Large intestine (tissue), 3 donors: Measurements from ENCODE around the gene TMC6. TPM values are rescaled to one million over a fixed set of nuclear protein-coding genes. Genes with fewer than 3 reads are reported as not detected.
"Not testable (repeated sequence)": the region's sequence is repeated elsewhere in the genome, so short reads cannot be mapped to it uniquely, and the experiment has no call there.

Experiments
- DNase-seq, 2 donors: peaks; one replicate each; pipeline versions ENCODE4 v3.0.0 to v3.0.0-alpha.2; 2013
- H3K27ac ChIP-seq: one replicate; pipeline ENCODE4 v1.5.1; 2013; ENCODE audit warnings: low read length
- H3K27me3 ChIP-seq: 2 replicates; pipeline ENCODE4 v1.6.1; 2013; ENCODE audit warnings: low read length; ENCODE audit not compliant: control insufficient read depth, insufficient read depth
- H3K36me3 ChIP-seq: 2 replicates; pipeline ENCODE4 v1.6.1; 2013; ENCODE audit warnings: low read length; ENCODE audit not compliant: control insufficient read depth, insufficient read depth
- H3K4me1 ChIP-seq: one replicate; pipeline ENCODE4 v1.6.1; 2013; ENCODE audit warnings: low read length; ENCODE audit not compliant: control insufficient read depth, insufficient read depth
- H3K4me3 ChIP-seq: one replicate; pipeline ENCODE4 v1.5.1; 2013; ENCODE audit warnings: low read length
- H3K9me3 ChIP-seq: one replicate; pipeline ENCODE4 v1.6.1; 2013; ENCODE audit warnings: mild to moderate bottlenecking, low read depth, low read length, moderate library complexity; ENCODE audit not compliant: control insufficient read depth
- WGBS: methylation state at CpG from one replicate; pipeline ENCODE4 v1.1.5; 2013; ENCODE audit warnings: low lambda C conversion rate; ENCODE audit not compliant: insufficient coverage; 5-methylcytosine and 5-hydroxymethylcytosine counted together
- polyA plus RNA-seq: library from polyadenylated mRNA; unstranded; fragments of 120-200 nt; gene quantifications from one replicate; pipeline ENCODE4 v1.2.1, GENCODE V29; 2013

The TMC6 gene
- polyA plus RNA-seq, 1 donor: 69.9 TPM

- not testable (repeated sequence) for H3K27me3 ChIP-seq, H3K4me3 ChIP-seq, H3K9me3 ChIP-seq, DNase-seq
- H3K27ac ChIP-seq: peak overlapping the region; percentile 65
- peaks cover 70% of the 10 kb centered on the region for H3K4me1 ChIP-seq
- peaks cover 52% of the 10 kb centered on the region for H3K36me3 ChIP-seq
- no CpG with 5 or more reads among the region's 19 CpGs for WGBS
Observed at GRCh38 chr17:78171591-78172248, 43.2 kb upstream of the TMC6 start.

- Histone ChIP-seq H3K4me1 (peaks cover 68% of the 10 kb centered on the region), H3K27me3 (no peaks in the 10 kb centered on the region), H3K27ac (no peak overlapping the region), H3K36me3 (peaks cover 51% of the 10 kb centered on the region), H3K4me3 (no peak overlapping the region), H3K9me3 (no peaks in the 10 kb centered on the region)
- DNase-seq: no peak
- WGBS: no CpG with 5 or more reads among the region's 31 CpGs
Observed at GRCh38 chr17:78170692-78171590, 42.4 kb upstream of the TMC6 start.

GRCh38 chr17:78168903-78169793, 40.6 kb upstream of the TMC6 start:
- no peaks in the 10 kb centered on the region for H3K9me3 ChIP-seq
- WGBS: no CpG with 5 or more reads among the region's 38 CpGs
- H3K4me3 ChIP-seq: peak overlapping the region; percentile 77
- peak in 1 of 2 donors; percentile 72 for DNase-seq
- peaks cover 52% of the 10 kb centered on the region for H3K4me1 ChIP-seq
- H3K27ac ChIP-seq: peak overlapping the region; percentile 51
- peaks cover 33% of the 10 kb centered on the region for H3K36me3 ChIP-seq
- H3K27me3 ChIP-seq: no peaks in the 10 kb centered on the region

- Histone ChIP-seq H3K27me3 (no peaks in the 10 kb centered on the region), H3K4me3 (peak within 1 kb of the TSS; percentile 77), H3K27ac (peak within 1 kb of the TSS; percentile 65), H3K36me3 (peaks cover 27% of the 10 kb centered on the region), H3K9me3 (no peaks in the 10 kb centered on the region), H3K4me1 (peaks cover 45% of the 10 kb centered on the region)
- no CpG with 5 or more reads among the region's 84 CpGs for WGBS
- DNase-seq: peak; percentile 84 to 91
Observed at GRCh38 chr17:78168242-78168902, 39.8 kb upstream of the TMC6 start, which contains the start of gene SYNGR2. TSS of gene SYNGR2 (plus strand) at chr17:78168581. CDS start at chr17:78168617, 36 bp downstream.

- WGBS: no CpG with 5 or more reads among the region's 6 CpGs
- no peaks in the 10 kb centered on the region for H3K27me3 ChIP-seq
- peaks cover 31% of the 10 kb centered on the region for H3K4me1 ChIP-seq
- peak; percentile 78 to 89 for DNase-seq
- H3K27ac ChIP-seq: peak overlapping the region; percentile 17
- H3K36me3 ChIP-seq: peaks cover 9% of the 10 kb centered on the region
- H3K4me3 ChIP-seq: no peak overlapping the region
- no peaks in the 10 kb centered on the region for H3K9me3 ChIP-seq
Observed at GRCh38 chr17:78166416-78166815, 37.9 kb upstream of the TMC6 start.

GRCh38 chr17:78164748-78165607, 36.4 kb upstream of the TMC6 start:
- Histone ChIP-seq H3K4me1 (peaks cover 35% of the 10 kb centered on the region), H3K4me3 (no peak overlapping the region), H3K9me3 (no peaks in the 10 kb centered on the region), H3K36me3 (no peaks in the 10 kb centered on the region), H3K27me3 (no peaks in the 10 kb centered on the region), H3K27ac (no peak overlapping the region)
- 100% methylated on average over 1 of the region's 16 CpGs for WGBS
- DNase-seq: no peak

- no CpG with 5 or more reads among the region's 22 CpGs for WGBS
- H3K9me3 ChIP-seq: no peaks in the 10 kb centered on the region
- H3K4me1 ChIP-seq: peaks cover 37% of the 10 kb centered on the region
- no peak for DNase-seq
- no peaks in the 10 kb centered on the region for H3K36me3 ChIP-seq
- no peak overlapping the region for H3K27ac ChIP-seq
- H3K4me3 ChIP-seq: no peak overlapping the region
- H3K27me3 ChIP-seq: no peaks in the 10 kb centered on the region
Observed at GRCh38 chr17:78163881-78164747, 35.6 kb upstream of the TMC6 start.

- peak overlapping the region; percentile 46 for H3K27ac ChIP-seq
- peak; percentile 84 to 93 for DNase-seq
- no peaks in the 10 kb centered on the region for H3K9me3 ChIP-seq
- no peak overlapping the region for H3K4me3 ChIP-seq
- no CpG with 5 or more reads among the region's 10 CpGs for WGBS
- no peaks in the 10 kb centered on the region for H3K36me3 ChIP-seq
- peaks cover 33% of the 10 kb centered on the region for H3K4me1 ChIP-seq
- no peaks in the 10 kb centered on the region for H3K27me3 ChIP-seq
Observed at GRCh38 chr17:78159575-78160158, 31.1 kb upstream of the TMC6 start.
